ENCODE data around the gene DOCK4.

GRCh38 chr7:111910656-111911055 lies 295.5 kb downstream of the DOCK4 start:
- no peak for TF ChIP-seq CTCF (IDR thresholded peaks at IDR 0.05)
- TF ChIP-seq FOSB (CRISPR knock-in tag; IDR thresholded peaks at IDR 0.05) = no peak
- no peak for TF ChIP-seq MAFK (IDR thresholded peaks at IDR 0.05; ENCODE audit: partially characterized antibody)
- no peak for TF ChIP-seq SMC3 (IDR thresholded peaks at IDR 0.05)
- TF ChIP-seq ESRRA (IDR thresholded peaks at IDR 0.05; ENCODE audit: borderline replicate concordance, low read length) = no peak
- TF ChIP-seq CBX2 (IDR thresholded peaks at IDR 0.05; ENCODE audit: borderline replicate concordance, low read depth) = no peak
- TF ChIP-seq CEBPB (IDR thresholded peaks at IDR 0.05) = no peak
- no peak for TF ChIP-seq POLR2A (IDR thresholded peaks at IDR 0.05; ENCODE audit: low read length)
- TF ChIP-seq MAX (IDR thresholded peaks at IDR 0.05) = no peak
- no peak for TF ChIP-seq EP300 (IDR thresholded peaks at IDR 0.05)
- TF ChIP-seq HDAC2 (IDR thresholded peaks at IDR 0.05) = no peak
- no peak for TF ChIP-seq HOXA7 (CRISPR knock-in tag; IDR thresholded peaks at IDR 0.05)
- no peak for TF ChIP-seq ZFP36 (IDR thresholded peaks at IDR 0.05; ENCODE audit: borderline replicate concordance, partially characterized antibody)
